CD4-positive, alpha-beta T cell (primary cell): Measurements from ENCODE around the gene TDO2. TPM values are rescaled to one million over a fixed set of nuclear protein-coding genes. Genes with fewer than 3 reads are reported as not detected.

Source experiments
- ATAC-seq: fragments of 200-7000 bp; cut with Tn5 transposase; one replicate; pipeline ENCODE4 v1.10.0; 2022; ENCODE audit warnings: mild to moderate bottlenecking; ENCODE audit not compliant: poor library complexity
- CTCF ChIA-PET: fragments of 350-600 bp; sonication (Branson Sonifier 250); formaldehyde crosslinking; loops from one replicate; lab custom pipeline; 2021; ENCODE audit warnings: antibody characterized with exemption, inconsistent platforms; lab: Charles Lee
- POLR2A ChIA-PET: fragments of 350-600 bp; sonication (Branson Sonifier 250); formaldehyde crosslinking; loops from one replicate; lab custom pipeline; 2021; ENCODE audit warnings: antibody characterized with exemption, inconsistent platforms; lab: Charles Lee
- DNase-seq, 14 experiments: peaks; one replicate each; pipeline ENCODE4 v3.0.0-alpha.2; 2013 to 2020; ENCODE audit warnings: mixed read lengths in 2 of 14
- H3K27ac ChIP-seq, 2 donors: one replicate each; pipeline versions ENCODE4 v1.5.1 to v1.7.0; 2013; ENCODE audit warnings: low read length in 2 of 2, low read depth in 1 of 2, mild to moderate bottlenecking in 1 of 2
- H3K27me3 ChIP-seq, 2 experiments: 1 replicate in 1 of 2; 2 replicates in 1 of 2; pipeline versions ENCODE4 v1.6.1 to v1.7.0; 2013; ENCODE audit warnings: low read length in 2 of 2, control low read depth in 1 of 2, mild to moderate bottlenecking in 1 of 2, moderate library complexity in 1 of 2; ENCODE audit not compliant: insufficient read depth in 2 of 2, control insufficient read depth in 1 of 2
- H3K36me3 ChIP-seq: one replicate; pipeline ENCODE4 v1.6.1; 2013; ENCODE audit warnings: low read length, control low read depth; ENCODE audit not compliant: insufficient read depth
- H3K4me1 ChIP-seq: one replicate; pipeline ENCODE4 v1.6.1; 2013; ENCODE audit warnings: low read length, control low read depth; ENCODE audit not compliant: insufficient read depth
- H3K4me3 ChIP-seq: one replicate; pipeline ENCODE4 v1.5.1; 2013; ENCODE audit warnings: mild to moderate bottlenecking, low read length, moderate library complexity
- H3K9me3 ChIP-seq, 2 experiments: 1 replicate in 1 of 2; 2 replicates in 1 of 2; pipeline versions ENCODE4 v1.6.1 to v1.7.0; 2013; ENCODE audit warnings: low read length in 2 of 2, mild to moderate bottlenecking in 2 of 2, control low read depth in 1 of 2, moderate library complexity in 1 of 2; ENCODE audit not compliant: control insufficient read depth in 1 of 2, insufficient read depth in 1 of 2
- H3K27ac Mint-ChIP-seq: one replicate; pipeline ENCODE4 v1.8.0; 2020; ENCODE audit warnings: mixed read lengths
- H3K27me3 Mint-ChIP-seq: one replicate; pipeline ENCODE4 v1.8.0; 2021; ENCODE audit warnings: mixed read lengths
- H3K36me3 Mint-ChIP-seq: one replicate; pipeline ENCODE4 v1.8.0; 2021; ENCODE audit warnings: low read depth, mixed read lengths
- H3K4me1 Mint-ChIP-seq: one replicate; pipeline ENCODE4 v1.8.0; 2021; ENCODE audit warnings: low read depth, mixed read lengths
- H3K4me3 Mint-ChIP-seq: one replicate; pipeline ENCODE4 v1.8.0; 2020; ENCODE audit warnings: mild to moderate bottlenecking, mixed read lengths
- H3K9me3 Mint-ChIP-seq: one replicate; pipeline ENCODE4 v1.8.0; 2020; ENCODE audit warnings: mixed read lengths
- CTCF ChIP-seq: fragments of 200-600 bp; IDR thresholded peaks from one replicate; pipeline ENCODE4 v1.8.0; 2022; ENCODE audit warnings: antibody characterized with exemption, mild to moderate bottlenecking
- intact Hi-C, 2 experiments: fragments of 100-400 bp; cut with DNase I in 1 of 2; cut with micrococcal nuclease in 1 of 2; formaldehyde crosslinking; loops; one replicate each; pipeline versions ENCODE4 v1.15.1 to v1.9.0; 2023 to 2025; cut with DNase I, micrococcal nuclease
- total RNA-seq, 174 experiments: library from RNA in 2 of 174; stranded (reverse) in 2 of 174; gene quantifications; one replicate each; pipeline ENCODE4 v1.2.3 and lab custom pipeline; 2021 to 2026

Gene TDO2
- total RNA-seq, 2 experiments from 2014 or later: not detected

GRCh38 chr4:155966731-155967395 is 63.4 kb downstream of the TDO2 start:
- H3K9me3 Mint-ChIP-seq: no peaks in the 10 kb centered on the region
- Histone ChIP-seq H3K27ac (no peak overlapping the region), H3K4me3 (no peak overlapping the region), H3K27me3 (peaks cover 0 to 6% of the 10 kb centered on the region in 2 experiments), H3K4me1 (no peaks in the 10 kb centered on the region), H3K9me3 (peaks cover 0 to 3% of the 10 kb centered on the region in 2 experiments), H3K36me3 (no peaks in the 10 kb centered on the region)
- H3K27ac Mint-ChIP-seq: no peak overlapping the region
- intact Hi-C loops: no loop called here
- no peak for ATAC-seq
- no peak overlapping the region for H3K4me3 Mint-ChIP-seq
- H3K4me1 Mint-ChIP-seq: peaks cover 8% of the 10 kb centered on the region
- H3K36me3 Mint-ChIP-seq: no peaks in the 10 kb centered on the region
- POLR2A ChIA-PET: no interaction called here
- H3K27me3 Mint-ChIP-seq: peaks cover 33% of the 10 kb centered on the region
- CTCF ChIA-PET: interaction anchor here (1.4 kb wide), 1 partner anchor 8 kb away, joined by 4 read pairs; no protein-coding TSS in a partner anchor
- no peak for DNase-seq
- TF ChIP-seq CTCF: no peak

Other genes with a start within 250 kb of the TDO2 start
- not detected for gene GUCY1A1, start 236.8 kb upstream of the TDO2 start, total RNA-seq
- not detected for gene GUCY1B1, start 144.7 kb upstream of the TDO2 start, total RNA-seq
- not detected for gene ASIC5, start 37.4 kb upstream of the TDO2 start, total RNA-seq
- gene CTSO, start 50.2 kb downstream of the TDO2 start, total RNA-seq: 1 to 10 TPM; 3.7 to 3.8 TPM